ENCODE results near the gene SRPRB.

- TF ChIP-seq CTCF (IDR thresholded peaks at IDR 0.05; ENCODE audit: poor library complexity, severe bottlenecking) (no peak), EZH2 (IDR thresholded peaks at IDR 0.05; ENCODE audit: borderline replicate concordance, insufficient read depth, low read length, poor library complexity, severe bottlenecking) (no peak), REST (IDR thresholded peaks at IDR 0.05; ENCODE audit: borderline replicate concordance) (no peak), POLR2AphosphoS5 (IDR thresholded peaks at IDR 0.05) (no peak), EP300 (conservative IDR thresholded peaks at IDR 0.05; ENCODE audit: poor library complexity, severe bottlenecking) (no peak), MXI1 (conservative IDR thresholded peaks at IDR 0.05; ENCODE audit: poor library complexity, severe bottlenecking) (no peak), TAF1 (IDR thresholded peaks at IDR 0.05; ENCODE audit: low read depth) (no peak), SMC3 (conservative IDR thresholded peaks at IDR 0.05; ENCODE audit: poor library complexity) (no peak)
Measured at GRCh38 chr3:133756716-133757694, 48.6 kb upstream of the SRPRB start.

Measured in neural cell (in vitro differentiated cells).